Smooth muscle cell (in vitro differentiated cells): ENCODE measurements around the gene SPHKAP. TPM values are rescaled to one million over a fixed set of nuclear protein-coding genes. Genes with fewer than 3 reads are reported as not detected.

Experiments used
- DNase-seq: peaks from one replicate; lab custom pipeline; 2025; ENCODE audit not compliant: unreplicated experiment; lab: John Stamatoyannopoulos, UW
- H2AFZ ChIP-seq: fragments of 200-600 bp; sonication (generic); 2 replicates; pipeline ENCODE4 v1.6.0; 2016; ENCODE audit warnings: antibody characterized with exemption, low read depth, mild to moderate bottlenecking
- H3F3A ChIP-seq: fragments of 200-600 bp; sonication (generic); 2 replicates; pipeline ENCODE4 v1.6.0; 2017; ENCODE audit warnings: antibody characterized with exemption, low read depth
- H3K27ac ChIP-seq: fragments of 200-600 bp; sonication (generic); 2 replicates; pipeline ENCODE4 v1.5.1; 2016; ENCODE audit warnings: low read depth, mild to moderate bottlenecking
- H3K27me3 ChIP-seq: fragments of 200-600 bp; sonication (generic); 2 replicates; pipeline ENCODE4 v1.6.1; 2016; ENCODE audit warnings: low read depth, mild to moderate bottlenecking
- H3K36me3 ChIP-seq: fragments of 200-600 bp; sonication (generic); 2 replicates; pipeline ENCODE4 v1.5.1; 2016; ENCODE audit warnings: low read depth
- H3K4me1 ChIP-seq: fragments of 200-600 bp; sonication (generic); 2 replicates; pipeline ENCODE4 v1.5.1; 2016; ENCODE audit warnings: low read depth
- H3K4me2 ChIP-seq: fragments of 200-600 bp; sonication (generic); 2 replicates; pipeline ENCODE4 v1.6.0; 2016; ENCODE audit warnings: mild to moderate bottlenecking
- H3K4me3 ChIP-seq: fragments of 200-600 bp; sonication (generic); 2 replicates; pipeline ENCODE4 v1.5.1; 2016; ENCODE audit warnings: mild to moderate bottlenecking
- H3K79me2 ChIP-seq: fragments of 200-600 bp; sonication (generic); 2 replicates; pipeline ENCODE4 v1.6.0; 2016; ENCODE audit warnings: low read depth, mild to moderate bottlenecking
- H3K9ac ChIP-seq: fragments of 200-600 bp; sonication (generic); 2 replicates; pipeline ENCODE4 v1.6.0; 2016; ENCODE audit warnings: low read depth
- H3K9me3 ChIP-seq: fragments of 200-600 bp; sonication (generic); replicated peaks from 2 replicates; pipeline ENCODE4 v1.5.1; 2016; ENCODE audit warnings: low read depth
- H4K20me1 ChIP-seq: fragments of 200-600 bp; sonication (generic); 2 replicates; pipeline ENCODE4 v1.6.0; 2016; ENCODE audit warnings: low read depth
- WGBS: methylation state at CpG from one replicate; pipeline ENCODE4 v1.1.7; 2016; ENCODE audit warnings: low lambda C conversion rate; 5-methylcytosine and 5-hydroxymethylcytosine counted together
- polyA plus RNA-seq: library from polyadenylated mRNA; unstranded; fragments of >200 nt; fragmentation: Nextera tagmentation; extraction: Ambion mirVana; gene quantifications from 2 replicates; pipeline ENCODE4 v1.2.1, GENCODE V29; 2016
- total RNA-seq: library from RNA; depleted of rRNA; stranded (reverse); fragments of >200 nt; gene quantifications from 2 replicates; pipeline ENCODE4 v1.2.3, GENCODE V29; 2014
- TF ChIP-seq, protein P1 (sequence below): fragments of 200-600 bp; sonication (generic); IDR thresholded peaks from 2 replicates; pipeline ENCODE4 v1.5.1; 2017; ENCODE audit warnings: borderline replicate concordance, mild to moderate bottlenecking, antibody characterized with exemption; ENCODE audit not compliant: insufficient read depth, poor library complexity, severe bottlenecking

SPHKAP gene
- total and polyA plus RNA-seq, 2 experiments from 2014 or later, result not detected

DNA sequence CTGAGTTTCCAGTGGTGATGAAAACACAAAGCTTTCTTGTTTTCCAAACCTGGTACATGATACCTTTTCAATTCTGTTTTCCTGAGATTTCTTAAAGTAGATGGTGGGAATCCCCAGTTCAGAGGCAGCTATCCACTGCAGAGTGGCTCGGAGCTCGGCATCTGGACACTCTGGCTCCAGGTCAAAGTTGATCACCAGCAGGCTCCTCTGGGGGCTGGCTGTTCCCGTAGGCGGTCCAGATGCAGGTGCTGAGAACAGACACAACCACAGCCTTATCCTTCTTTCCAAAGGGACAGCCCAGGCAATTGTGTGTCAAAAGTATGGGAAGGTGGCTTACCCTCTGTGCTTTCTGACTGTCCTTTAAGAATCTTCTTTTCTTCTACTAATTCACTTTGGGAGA is 190.6 kb downstream of the SPHKAP start:
- H3K36me3 ChIP-seq, result no peaks in the 10 kb centered on the region
- DNase-seq, result no peak
- TF ChIP-seq, protein P1, sequence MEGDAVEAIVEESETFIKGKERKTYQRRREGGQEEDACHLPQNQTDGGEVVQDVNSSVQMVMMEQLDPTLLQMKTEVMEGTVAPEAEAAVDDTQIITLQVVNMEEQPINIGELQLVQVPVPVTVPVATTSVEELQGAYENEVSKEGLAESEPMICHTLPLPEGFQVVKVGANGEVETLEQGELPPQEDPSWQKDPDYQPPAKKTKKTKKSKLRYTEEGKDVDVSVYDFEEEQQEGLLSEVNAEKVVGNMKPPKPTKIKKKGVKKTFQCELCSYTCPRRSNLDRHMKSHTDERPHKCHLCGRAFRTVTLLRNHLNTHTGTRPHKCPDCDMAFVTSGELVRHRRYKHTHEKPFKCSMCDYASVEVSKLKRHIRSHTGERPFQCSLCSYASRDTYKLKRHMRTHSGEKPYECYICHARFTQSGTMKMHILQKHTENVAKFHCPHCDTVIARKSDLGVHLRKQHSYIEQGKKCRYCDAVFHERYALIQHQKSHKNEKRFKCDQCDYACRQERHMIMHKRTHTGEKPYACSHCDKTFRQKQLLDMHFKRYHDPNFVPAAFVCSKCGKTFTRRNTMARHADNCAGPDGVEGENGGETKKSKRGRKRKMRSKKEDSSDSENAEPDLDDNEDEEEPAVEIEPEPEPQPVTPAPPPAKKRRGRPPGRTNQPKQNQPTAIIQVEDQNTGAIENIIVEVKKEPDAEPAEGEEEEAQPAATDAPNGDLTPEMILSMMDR, result no peak
- no peak overlapping the region for H3K9ac ChIP-seq
- 86% methylated on average over 4 of the region's 4 CpGs for WGBS
- no peak overlapping the region for H3K27ac ChIP-seq
- no peaks in the 10 kb centered on the region for H4K20me1 ChIP-seq
- no peak overlapping the region for H3K4me2 ChIP-seq
- no peak overlapping the region for H2AFZ ChIP-seq
- no peaks in the 10 kb centered on the region for H3K79me2 ChIP-seq
- H3K9me3 ChIP-seq, result no peaks in the 10 kb centered on the region
- H3K4me3 ChIP-seq, result no peak overlapping the region
- peaks cover 9% of the 10 kb centered on the region for H3K4me1 ChIP-seq
- no peaks in the 10 kb centered on the region for H3F3A ChIP-seq
- H3K27me3 ChIP-seq, result peaks cover 6% of the 10 kb centered on the region

DNA sequence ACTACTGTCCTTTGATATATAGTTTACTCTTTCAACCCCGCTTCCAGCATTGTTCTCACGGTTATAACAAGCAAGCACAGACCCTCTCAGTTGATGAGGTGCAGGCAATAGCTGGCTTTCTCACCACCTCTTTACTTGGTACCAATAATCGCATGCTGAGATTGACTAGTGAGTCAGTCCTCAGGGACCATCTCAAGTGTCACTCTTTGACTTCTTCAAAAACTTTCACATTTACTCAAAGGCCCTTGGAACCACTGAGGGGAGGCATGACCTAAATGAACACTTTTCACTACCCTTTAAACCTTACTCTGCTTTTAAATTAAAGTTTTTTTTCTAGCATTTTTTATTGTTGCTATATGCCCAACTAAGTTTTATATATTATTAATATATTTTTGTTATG is 208.2 kb downstream of the SPHKAP start:
- Histone ChIP-seq H3F3A (no peaks in the 10 kb centered on the region), H3K27me3 (no peaks in the 10 kb centered on the region), H3K4me1 (no peaks in the 10 kb centered on the region), H3K4me3 (no peak overlapping the region), H3K4me2 (no peak overlapping the region), H3K9ac (no peak overlapping the region), H2AFZ (no peak overlapping the region), H3K79me2 (no peaks in the 10 kb centered on the region), H3K9me3 (no peaks in the 10 kb centered on the region), H3K27ac (no peak overlapping the region), H4K20me1 (no peaks in the 10 kb centered on the region), H3K36me3 (no peaks in the 10 kb centered on the region)
- TF ChIP-seq, protein P1, result no peak
- 92% methylated on average over 3 of the region's 3 CpGs for WGBS
- DNase-seq, result no peak

DNA sequence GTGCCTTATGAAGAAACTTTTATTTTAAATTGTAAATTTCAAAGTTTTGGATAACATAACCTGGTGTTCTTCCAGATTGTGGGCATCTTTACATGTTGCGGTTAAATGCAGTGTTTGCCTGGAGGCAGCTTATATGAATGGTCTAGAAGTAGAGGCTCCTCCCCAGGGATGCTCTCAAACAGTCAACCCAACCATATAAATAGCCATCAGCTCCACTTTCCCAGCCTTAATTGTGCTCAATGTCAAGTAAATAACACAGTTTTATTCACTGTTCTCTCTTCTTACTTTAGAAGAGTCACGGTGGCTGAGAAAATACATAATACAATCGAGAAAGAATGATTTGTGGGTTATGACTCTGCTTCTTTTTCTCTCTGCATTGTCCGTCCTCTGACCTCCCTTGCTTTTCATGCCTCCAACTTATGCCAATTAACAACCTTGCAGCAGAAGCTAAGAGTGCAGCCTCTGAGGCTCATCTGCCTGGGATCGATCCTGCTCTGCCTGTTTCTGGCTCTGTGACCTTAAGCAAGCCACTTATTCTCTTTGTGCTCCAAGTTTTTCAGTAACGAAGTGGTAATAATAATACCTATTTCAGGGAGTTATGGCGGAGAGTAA is 209.8 kb downstream of the SPHKAP start:
- no peaks in the 10 kb centered on the region for H3K79me2 ChIP-seq
- no peak overlapping the region for H3K4me2 ChIP-seq
- no peaks in the 10 kb centered on the region for H3K27me3 ChIP-seq
- no peak overlapping the region for H3K4me3 ChIP-seq
- H3K4me1 ChIP-seq, result no peaks in the 10 kb centered on the region
- 91% methylated on average over 7 of the region's 7 CpGs for WGBS
- TF ChIP-seq, protein P1, result no peak
- DNase-seq, result no peak
- H2AFZ ChIP-seq, result no peak overlapping the region
- H4K20me1 ChIP-seq, result no peaks in the 10 kb centered on the region
- H3K27ac ChIP-seq, result no peak overlapping the region
- no peaks in the 10 kb centered on the region for H3K9me3 ChIP-seq
- H3K36me3 ChIP-seq, result no peaks in the 10 kb centered on the region
- H3K9ac ChIP-seq, result no peak overlapping the region
- no peaks in the 10 kb centered on the region for H3F3A ChIP-seq

DNA sequence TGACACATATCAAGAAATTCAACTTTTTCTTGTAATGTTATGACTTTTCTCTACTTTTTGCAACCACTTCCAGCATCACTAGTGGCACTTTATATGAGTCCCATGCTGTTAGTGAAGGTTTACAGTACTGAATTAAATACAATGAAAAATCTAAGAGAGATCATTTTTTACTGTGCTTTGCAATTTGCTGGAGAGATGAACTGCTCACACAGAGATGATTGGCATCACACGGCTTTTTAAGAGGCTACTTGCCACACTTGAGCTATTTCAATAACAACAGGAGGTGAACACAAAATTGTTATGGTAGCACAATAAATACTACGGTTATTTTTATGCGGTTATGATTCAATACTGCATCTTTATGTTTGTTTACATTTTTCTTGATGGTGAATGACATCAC is 221.2 kb downstream of the SPHKAP start:
- Histone ChIP-seq H3K4me2 (no peak overlapping the region), H3K4me1 (no peaks in the 10 kb centered on the region), H4K20me1 (no peaks in the 10 kb centered on the region), H3K36me3 (no peaks in the 10 kb centered on the region), H3K79me2 (no peaks in the 10 kb centered on the region), H2AFZ (no peak overlapping the region), H3K9ac (no peak overlapping the region), H3K9me3 (no peaks in the 10 kb centered on the region), H3F3A (no peaks in the 10 kb centered on the region), H3K4me3 (no peak overlapping the region), H3K27me3 (no peaks in the 10 kb centered on the region), H3K27ac (no peak overlapping the region)
- WGBS, result 96% methylated on average over 3 of the region's 3 CpGs
- no peak for DNase-seq
- TF ChIP-seq, protein P1, result no peak
